Esophagus muscularis mucosa (tissue), 3 donors: ENCODE results near the gene CMTM7.

ENCODE experiments used
- POLR2A ChIP-seq: fragments of 450-650 bp; IDR thresholded peaks from one replicate; pipeline ENCODE4 v1.6.1; 2017; ENCODE audit warnings: antibody characterized with exemption, moderate library complexity, mild to moderate bottlenecking, low read depth
- TF ChIP-seq, protein P1 (sequence below), 3 experiments: fragments of 200-600 bp in 2 of 3; fragments of 450-650 bp in 1 of 3; sonication (generic) in 2 of 3; IDR thresholded peaks; one replicate each; pipeline ENCODE4 v1.5.1; 2017 to 2019; ENCODE audit warnings: antibody characterized with exemption in 3 of 3, mild to moderate bottlenecking in 2 of 3, moderate library complexity in 1 of 3

DNA sequence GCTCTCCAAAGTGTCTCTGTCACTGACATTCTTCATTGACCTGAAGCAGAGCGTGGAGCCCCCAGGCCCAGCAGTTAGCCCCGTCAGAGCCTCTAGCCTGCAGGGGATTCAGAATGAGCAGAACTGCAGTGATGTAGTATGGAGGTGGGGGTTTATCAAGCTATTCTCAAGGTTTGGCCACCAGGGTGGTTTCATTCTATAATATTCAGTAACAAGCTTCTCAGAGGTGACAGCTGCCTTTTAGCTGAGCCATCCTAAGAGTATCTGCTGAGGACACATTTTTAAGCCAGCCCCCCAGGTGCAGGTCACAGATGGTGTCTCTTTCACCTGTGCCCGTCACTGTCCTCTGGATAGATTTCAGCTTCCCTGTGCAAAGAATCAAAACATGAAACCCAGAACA lies 31.9 kb downstream of the CMTM7 start:
- TF ChIP-seq POLR2A, result no peak
- TF ChIP-seq, protein P1, sequence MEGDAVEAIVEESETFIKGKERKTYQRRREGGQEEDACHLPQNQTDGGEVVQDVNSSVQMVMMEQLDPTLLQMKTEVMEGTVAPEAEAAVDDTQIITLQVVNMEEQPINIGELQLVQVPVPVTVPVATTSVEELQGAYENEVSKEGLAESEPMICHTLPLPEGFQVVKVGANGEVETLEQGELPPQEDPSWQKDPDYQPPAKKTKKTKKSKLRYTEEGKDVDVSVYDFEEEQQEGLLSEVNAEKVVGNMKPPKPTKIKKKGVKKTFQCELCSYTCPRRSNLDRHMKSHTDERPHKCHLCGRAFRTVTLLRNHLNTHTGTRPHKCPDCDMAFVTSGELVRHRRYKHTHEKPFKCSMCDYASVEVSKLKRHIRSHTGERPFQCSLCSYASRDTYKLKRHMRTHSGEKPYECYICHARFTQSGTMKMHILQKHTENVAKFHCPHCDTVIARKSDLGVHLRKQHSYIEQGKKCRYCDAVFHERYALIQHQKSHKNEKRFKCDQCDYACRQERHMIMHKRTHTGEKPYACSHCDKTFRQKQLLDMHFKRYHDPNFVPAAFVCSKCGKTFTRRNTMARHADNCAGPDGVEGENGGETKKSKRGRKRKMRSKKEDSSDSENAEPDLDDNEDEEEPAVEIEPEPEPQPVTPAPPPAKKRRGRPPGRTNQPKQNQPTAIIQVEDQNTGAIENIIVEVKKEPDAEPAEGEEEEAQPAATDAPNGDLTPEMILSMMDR (IDR thresholded peaks at IDR 0.05), result no peak
